Effector memory CD4-positive, alpha-beta T cell (primary cell): Measurements from ENCODE around the gene SLC25A52.

ENCODE experiments used
- DNase-seq, 3 donors: peaks; one replicate each; pipeline ENCODE4 v3.0.0-alpha.2; 2020
- H3K27ac ChIP-seq: 2 replicates; pipeline ENCODE4 v1.7.0; 2013; ENCODE audit warnings: mild to moderate bottlenecking, low read length, moderate library complexity; ENCODE audit not compliant: insufficient read depth, poor library complexity, severe bottlenecking
- H3K27me3 ChIP-seq: replicated peaks from 2 replicates; pipeline ENCODE4 v1.7.0; 2013; ENCODE audit warnings: mild to moderate bottlenecking, low read length; ENCODE audit not compliant: insufficient read depth, control insufficient read depth, poor library complexity, severe bottlenecking
- H3K36me3 ChIP-seq: 2 replicates; pipeline ENCODE4 v1.7.0; 2013; ENCODE audit warnings: mild to moderate bottlenecking, low read length, moderate library complexity; ENCODE audit not compliant: control insufficient read depth, insufficient read depth
- H3K4me1 ChIP-seq: 2 replicates; pipeline ENCODE4 v1.7.0; 2013; ENCODE audit warnings: low read length, mild to moderate bottlenecking; ENCODE audit not compliant: control insufficient read depth, insufficient read depth, poor library complexity, severe bottlenecking
- H3K4me3 ChIP-seq: 2 replicates; pipeline ENCODE4 v1.7.0; 2013; ENCODE audit warnings: low read length, low read depth, mild to moderate bottlenecking; ENCODE audit not compliant: insufficient read depth, poor library complexity, severe bottlenecking
- H3K9me3 ChIP-seq: 2 replicates; pipeline ENCODE4 v1.7.0; 2013; ENCODE audit warnings: mild to moderate bottlenecking, low read length, moderate library complexity; ENCODE audit not compliant: control insufficient read depth

SLC25A52 gene

GRCh38 chr18:31722369-31722957, 38.2 kb downstream of the SLC25A52 start:
- peak in 2 of 3 donors; percentile 19 to 29 for DNase-seq
- no peaks in the 10 kb centered on the region for H3K4me1 ChIP-seq
- H3K27me3 ChIP-seq, result peaks cover 7% of the 10 kb centered on the region
- no peaks in the 10 kb centered on the region for H3K36me3 ChIP-seq
- H3K4me3 ChIP-seq, result no peak overlapping the region
- H3K9me3 ChIP-seq, result no peaks in the 10 kb centered on the region
- no peak overlapping the region for H3K27ac ChIP-seq

- Histone ChIP-seq H3K4me1 (no peaks in the 10 kb centered on the region), H3K27ac (no peak overlapping the region), H3K27me3 (peaks cover 7% of the 10 kb centered on the region), H3K36me3 (no peaks in the 10 kb centered on the region), H3K4me3 (no peak overlapping the region), H3K9me3 (no peaks in the 10 kb centered on the region)
- no peak for DNase-seq
Measured at GRCh38 chr18:31721601-31722000, 39.1 kb downstream of the SLC25A52 start.

GRCh38 chr18:31720867-31721266, 39.8 kb downstream of the SLC25A52 start:
- H3K27me3 ChIP-seq, result peaks cover 4% of the 10 kb centered on the region
- no peak for DNase-seq
- H3K4me3 ChIP-seq, result no peak overlapping the region
- no peaks in the 10 kb centered on the region for H3K9me3 ChIP-seq
- H3K27ac ChIP-seq, result no peak overlapping the region
- H3K36me3 ChIP-seq, result no peaks in the 10 kb centered on the region
- H3K4me1 ChIP-seq, result no peaks in the 10 kb centered on the region

DNA sequence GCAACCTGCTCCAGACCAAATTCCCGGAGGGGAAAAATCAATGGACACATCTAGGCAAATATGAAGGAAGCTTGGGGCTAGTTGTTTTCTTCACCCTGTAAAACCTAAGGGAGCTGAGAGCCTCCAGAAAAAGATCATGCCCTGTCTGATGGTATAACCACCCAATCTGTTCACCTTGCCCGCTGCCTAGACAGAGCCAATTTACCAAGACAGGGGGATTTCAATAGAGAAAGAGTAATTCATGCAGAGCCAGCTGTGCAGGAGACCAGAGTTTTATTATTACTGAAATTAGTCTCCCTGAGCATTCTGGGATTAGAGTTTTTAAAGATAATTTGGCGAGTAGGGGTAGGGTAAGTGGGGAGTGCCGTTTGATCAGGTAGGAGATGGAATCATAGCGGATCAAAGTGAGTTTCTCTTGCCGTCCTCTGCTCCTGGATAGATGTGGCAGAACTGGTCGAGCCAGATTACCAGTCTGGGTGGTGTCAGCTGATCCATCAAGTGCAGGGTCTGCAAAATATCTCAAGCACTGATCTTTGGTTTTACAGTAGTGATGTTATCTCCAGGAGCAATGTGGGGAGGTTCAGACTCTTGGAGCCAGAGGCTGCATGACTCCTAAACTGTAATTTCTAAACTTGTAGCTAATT, 41.2 kb downstream of the SLC25A52 start:
- H3K4me1 ChIP-seq, result no peaks in the 10 kb centered on the region
- peaks cover 4% of the 10 kb centered on the region for H3K27me3 ChIP-seq
- H3K36me3 ChIP-seq, result no peaks in the 10 kb centered on the region
- no peak overlapping the region for H3K4me3 ChIP-seq
- DNase-seq, result no peak
- no peak overlapping the region for H3K27ac ChIP-seq
- H3K9me3 ChIP-seq, result no peaks in the 10 kb centered on the region

DNA sequence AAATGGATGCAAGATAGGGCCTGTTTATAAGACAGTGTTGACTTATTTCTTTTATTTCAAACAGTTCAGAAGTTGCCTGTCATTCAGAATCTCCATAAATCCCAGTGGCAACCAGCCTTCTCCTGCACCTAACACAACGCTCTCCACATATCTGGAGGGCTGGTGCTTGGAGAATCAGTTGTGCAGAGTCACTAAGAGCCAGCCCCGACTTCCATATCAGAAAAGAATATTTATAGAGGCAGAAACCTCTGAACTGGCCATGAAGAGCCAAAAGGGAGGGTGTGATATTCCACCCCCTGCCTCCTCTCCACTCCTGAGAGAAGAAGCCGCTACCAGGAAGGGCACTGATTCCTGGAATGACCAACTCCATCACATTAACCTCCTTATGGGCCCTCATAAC, 42.3 kb downstream of the SLC25A52 start:
- Histone ChIP-seq H3K4me1 (no peaks in the 10 kb centered on the region), H3K27me3 (peaks cover under 1% of the 10 kb centered on the region)
- DNase-seq, result no peak

GRCh38 chr18:31716362-31716761, 44.3 kb downstream of the SLC25A52 start:
- H3K27me3 ChIP-seq, result no peaks in the 10 kb centered on the region
- H3K36me3 ChIP-seq, result no peaks in the 10 kb centered on the region
- no peaks in the 10 kb centered on the region for H3K9me3 ChIP-seq
- no peaks in the 10 kb centered on the region for H3K4me1 ChIP-seq
- H3K27ac ChIP-seq, result no peak overlapping the region
- DNase-seq, result no peak
- H3K4me3 ChIP-seq, result no peak overlapping the region

More for the DNA sequence above, 42.3 kb downstream of the SLC25A52 start:
- Histone ChIP-seq H3K4me3 (no peak overlapping the region), H3K36me3 (no peaks in the 10 kb centered on the region), H3K9me3 (no peaks in the 10 kb centered on the region), H3K27ac (no peak overlapping the region)

GRCh38 chr18:31711365-31712172, 49.1 kb downstream of the SLC25A52 start:
- no peaks in the 10 kb centered on the region for H3K9me3 ChIP-seq

GRCh38 chr18:31710826-31711225, 49.9 kb downstream of the SLC25A52 start:
- Histone ChIP-seq H3K27me3 (no peaks in the 10 kb centered on the region), H3K4me1 (no peaks in the 10 kb centered on the region), H3K36me3 (no peaks in the 10 kb centered on the region), H3K27ac (no peak overlapping the region), H3K4me3 (no peak overlapping the region), H3K9me3 (no peaks in the 10 kb centered on the region)
- DNase-seq, result no peak

More at GRCh38 chr18:31711365-31712172, 49.1 kb downstream of the SLC25A52 start:
- H3K27ac ChIP-seq, result no peak overlapping the region
- DNase-seq, result no peak
- H3K4me3 ChIP-seq, result no peak overlapping the region
- no peaks in the 10 kb centered on the region for H3K27me3 ChIP-seq
- H3K4me1 ChIP-seq, result no peaks in the 10 kb centered on the region
- H3K36me3 ChIP-seq, result no peaks in the 10 kb centered on the region
